Type B pancreatic cell (in vitro differentiated cells): Measurements from ENCODE around the gene KIF12. TPM values are rescaled to one million over a fixed set of nuclear protein-coding genes. Genes with fewer than 3 reads are reported as not detected.
A peak's percentile ranks its signal among the peaks of the same experiment; 100 is the strongest.

Source experiments
- DNase-seq: peaks from one replicate; pipeline ENCODE4 v3.0.0; 2021; ENCODE audit warnings: mixed read lengths; ENCODE audit not compliant: unreplicated experiment; ENCODE audit errors: extremely low spot score
- H3K27ac Mint-ChIP-seq: 2 replicates; pipeline ENCODE4 v1.8.0; 2021; ENCODE audit warnings: mild to moderate bottlenecking, mixed read lengths
- H3K27me3 Mint-ChIP-seq: 2 replicates; pipeline ENCODE4 v1.8.0; 2021; ENCODE audit warnings: mixed read lengths
- H3K36me3 Mint-ChIP-seq: 2 replicates; pipeline ENCODE4 v1.8.0; 2021; ENCODE audit warnings: mixed read lengths
- H3K4me1 Mint-ChIP-seq: one replicate; pipeline ENCODE4 v1.8.0; 2021; ENCODE audit warnings: mixed read lengths; ENCODE audit not compliant: unreplicated experiment
- H3K4me3 Mint-ChIP-seq: 2 replicates; pipeline ENCODE4 v1.8.0; 2021; ENCODE audit warnings: mild to moderate bottlenecking, mixed read lengths
- H3K9me3 Mint-ChIP-seq: 2 replicates; pipeline ENCODE4 v1.8.0; 2021; ENCODE audit warnings: mixed read lengths
- total RNA-seq: library from RNA; stranded (reverse); gene quantifications from 2 replicates; pipeline ENCODE4 v1.2.1, GENCODE V29; 2021; ENCODE audit warnings: low replicate concordance
- TF ChIP-seq, protein P1 (sequence below): fragments of 200-600 bp; sonication (generic); conservative IDR thresholded peaks from 2 replicates; pipeline ENCODE4 v1.5.0; 2021; ENCODE audit warnings: antibody characterized with exemption, mild to moderate bottlenecking

KIF12 gene
- total RNA-seq, 1 donor from 2014 or later, result 33.2 TPM

DNA sequence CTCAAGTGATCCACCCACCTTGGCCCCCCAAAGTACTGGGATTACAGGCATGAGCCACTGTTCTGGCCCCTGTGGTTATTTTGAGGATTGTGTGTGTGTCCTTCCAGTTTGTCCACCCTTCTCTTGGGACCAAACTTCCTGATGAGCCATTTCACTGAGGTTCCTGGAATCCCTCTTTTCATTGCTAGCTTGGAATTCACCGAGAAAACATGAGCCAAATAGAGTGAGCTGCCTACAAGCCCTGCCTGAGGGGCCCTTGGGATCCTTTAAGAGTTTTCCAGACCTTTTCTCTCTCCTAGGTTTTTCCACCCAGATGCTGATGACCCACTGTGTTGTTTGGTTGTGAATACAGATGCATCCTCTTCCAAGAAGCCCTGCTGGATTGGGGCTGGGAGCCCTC, 13.2 kb upstream of the KIF12 start:
- Mint-ChIP-seq H3K4me1 (peaks cover 25% of the 10 kb centered on the region), H3K27ac (no peak overlapping the region), H3K36me3 (no peaks in the 10 kb centered on the region), H3K27me3 (peaks cover 25% of the 10 kb centered on the region), H3K4me3 (no peak overlapping the region), H3K9me3 (no peaks in the 10 kb centered on the region)
- TF ChIP-seq, protein P1, sequence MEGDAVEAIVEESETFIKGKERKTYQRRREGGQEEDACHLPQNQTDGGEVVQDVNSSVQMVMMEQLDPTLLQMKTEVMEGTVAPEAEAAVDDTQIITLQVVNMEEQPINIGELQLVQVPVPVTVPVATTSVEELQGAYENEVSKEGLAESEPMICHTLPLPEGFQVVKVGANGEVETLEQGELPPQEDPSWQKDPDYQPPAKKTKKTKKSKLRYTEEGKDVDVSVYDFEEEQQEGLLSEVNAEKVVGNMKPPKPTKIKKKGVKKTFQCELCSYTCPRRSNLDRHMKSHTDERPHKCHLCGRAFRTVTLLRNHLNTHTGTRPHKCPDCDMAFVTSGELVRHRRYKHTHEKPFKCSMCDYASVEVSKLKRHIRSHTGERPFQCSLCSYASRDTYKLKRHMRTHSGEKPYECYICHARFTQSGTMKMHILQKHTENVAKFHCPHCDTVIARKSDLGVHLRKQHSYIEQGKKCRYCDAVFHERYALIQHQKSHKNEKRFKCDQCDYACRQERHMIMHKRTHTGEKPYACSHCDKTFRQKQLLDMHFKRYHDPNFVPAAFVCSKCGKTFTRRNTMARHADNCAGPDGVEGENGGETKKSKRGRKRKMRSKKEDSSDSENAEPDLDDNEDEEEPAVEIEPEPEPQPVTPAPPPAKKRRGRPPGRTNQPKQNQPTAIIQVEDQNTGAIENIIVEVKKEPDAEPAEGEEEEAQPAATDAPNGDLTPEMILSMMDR, result no peak
- DNase-seq, result no peak

DNA sequence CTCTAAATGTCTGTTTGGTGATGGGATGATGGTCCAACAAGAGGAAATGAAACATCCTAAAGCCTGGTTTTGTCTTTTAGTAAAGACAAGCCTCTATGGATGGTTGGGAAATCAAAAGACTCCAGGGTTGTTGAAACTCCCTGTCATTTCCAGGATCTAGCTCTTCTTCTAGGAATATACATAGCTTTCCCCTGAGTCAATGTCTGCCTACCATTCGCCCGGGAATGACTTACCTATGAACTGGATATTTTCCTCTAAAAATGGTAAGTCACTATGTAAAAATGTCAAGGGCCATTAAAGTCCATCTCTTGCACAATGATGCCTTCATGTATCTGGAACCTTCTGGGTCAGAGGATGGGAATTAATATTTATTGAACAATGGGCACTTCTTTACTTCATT, 11.1 kb upstream of the KIF12 start:
- no peak for DNase-seq
- Mint-ChIP-seq H3K4me3 (no peak overlapping the region), H3K9me3 (no peaks in the 10 kb centered on the region), H3K36me3 (no peaks in the 10 kb centered on the region), H3K27ac (no peak overlapping the region), H3K27me3 (peaks cover 36% of the 10 kb centered on the region), H3K4me1 (peaks cover 23% of the 10 kb centered on the region)
- TF ChIP-seq, protein P1, result no peak

DNA sequence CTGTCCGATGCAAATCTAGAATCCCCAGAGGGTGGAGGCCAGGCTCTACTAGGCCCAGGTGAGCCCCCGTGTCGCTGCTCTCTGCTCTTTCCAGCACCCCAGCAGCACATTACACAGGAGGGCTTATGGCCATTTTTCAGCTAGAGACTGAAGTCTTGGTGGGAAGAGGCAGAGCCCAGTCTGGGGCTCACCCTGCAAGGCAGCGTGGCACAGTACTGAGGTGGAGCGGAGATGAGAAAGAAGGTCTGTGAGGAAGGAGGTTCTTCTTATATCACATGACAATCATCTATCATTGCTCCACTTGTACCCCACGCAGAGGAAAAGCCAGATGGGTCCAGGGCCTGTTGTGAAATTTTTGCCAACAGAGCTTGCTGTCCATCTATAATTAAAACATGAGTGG, 10.0 kb upstream of the KIF12 start:
- no peaks in the 10 kb centered on the region for H3K9me3 Mint-ChIP-seq
- no peak for DNase-seq
- peaks cover 45% of the 10 kb centered on the region for H3K27me3 Mint-ChIP-seq
- H3K36me3 Mint-ChIP-seq, result no peaks in the 10 kb centered on the region
- TF ChIP-seq, protein P1, result no peak
- no peak overlapping the region for H3K27ac Mint-ChIP-seq
- no peak overlapping the region for H3K4me3 Mint-ChIP-seq
- peaks cover 23% of the 10 kb centered on the region for H3K4me1 Mint-ChIP-seq

DNA sequence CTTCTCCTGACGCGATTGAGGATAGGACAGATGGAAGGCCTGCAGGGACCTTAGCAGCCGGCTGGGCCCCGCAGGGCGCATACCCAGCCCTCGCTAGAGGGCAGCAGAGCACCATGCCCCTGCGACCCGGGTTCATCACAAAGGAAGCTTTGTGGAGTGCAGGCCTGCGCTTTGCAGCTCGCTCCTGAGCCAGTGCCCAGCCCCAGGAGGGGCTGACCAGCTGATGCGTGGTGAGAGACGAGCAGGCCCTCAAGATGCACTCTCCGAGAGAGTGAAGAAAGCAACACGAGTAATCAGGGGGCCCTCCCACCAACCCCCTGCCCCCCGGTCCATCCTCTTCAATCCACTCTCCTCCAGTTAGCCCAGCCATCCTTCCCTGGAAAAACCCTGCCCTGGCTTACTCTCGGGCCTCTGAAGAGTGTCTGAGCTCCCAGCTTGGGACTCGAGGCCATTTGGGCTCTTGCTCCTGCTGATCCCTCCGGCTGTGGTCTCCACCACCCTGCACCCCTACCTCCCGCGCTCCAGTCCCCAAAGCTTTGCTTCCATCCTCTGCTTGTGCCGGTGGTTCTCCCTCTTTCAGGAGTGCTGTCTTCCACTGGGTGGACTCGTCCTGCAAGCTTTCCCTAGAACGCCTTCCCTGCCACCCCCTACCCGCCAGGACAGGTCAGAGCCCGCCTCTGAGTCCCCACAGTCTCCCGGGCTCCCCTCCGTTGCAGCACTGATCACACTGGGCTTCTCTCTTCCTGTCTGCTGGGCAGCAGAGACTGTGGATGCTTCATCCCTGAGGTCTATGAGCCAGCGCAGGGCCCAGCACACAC, 9.1 kb upstream of the KIF12 start:
- no peaks in the 10 kb centered on the region for H3K9me3 Mint-ChIP-seq
- peaks cover 42% of the 10 kb centered on the region for H3K27me3 Mint-ChIP-seq
- H3K27ac Mint-ChIP-seq, result peak overlapping the region; percentile 33

DNA sequence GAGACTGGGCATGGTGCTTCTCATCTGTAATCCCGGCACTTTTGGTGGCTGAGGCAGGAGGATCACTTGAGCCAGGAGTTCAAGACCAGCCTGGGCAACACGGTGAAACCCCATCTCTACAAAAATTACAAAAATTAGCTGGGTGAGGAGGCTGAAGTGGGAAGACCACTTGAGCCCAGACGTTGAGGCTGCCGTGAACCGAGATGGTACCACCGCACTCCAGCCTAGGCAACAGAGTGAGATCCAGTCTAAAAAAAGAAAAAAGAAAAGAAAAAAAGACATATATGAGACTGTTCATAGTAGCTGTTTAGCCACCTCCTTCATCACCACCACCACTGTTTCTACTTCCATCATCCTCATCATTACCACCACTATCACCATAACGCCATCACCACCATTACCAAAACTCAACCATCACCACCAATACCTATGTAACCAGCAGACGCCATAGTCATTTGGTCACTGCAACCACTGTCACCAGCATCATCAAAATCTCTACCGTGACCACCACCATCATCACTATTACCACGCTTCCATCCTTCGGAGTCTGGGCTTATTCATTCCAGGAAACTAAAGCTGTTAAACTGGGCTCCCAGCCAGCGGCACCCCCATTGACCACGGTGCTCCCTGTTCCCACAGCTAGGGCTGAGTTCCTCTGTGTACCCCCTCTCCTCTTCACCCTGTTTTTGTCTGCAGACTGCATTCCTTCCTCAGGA, 8.4 kb upstream of the KIF12 start:
- Mint-ChIP-seq H3K9me3 (peaks cover 3% of the 10 kb centered on the region), H3K4me1 (peaks cover 23% of the 10 kb centered on the region), H3K27ac (peak overlapping the region; percentile 33), H3K27me3 (peaks cover 39% of the 10 kb centered on the region), H3K4me3 (no peak overlapping the region), H3K36me3 (no peaks in the 10 kb centered on the region)
- TF ChIP-seq, protein P1, result no peak
- no peak for DNase-seq

More for the DNA sequence above, 9.1 kb upstream of the KIF12 start:
- Mint-ChIP-seq H3K4me3 (no peak overlapping the region), H3K4me1 (peaks cover 23% of the 10 kb centered on the region), H3K36me3 (no peaks in the 10 kb centered on the region)
- DNase-seq, result peak; percentile 83
- TF ChIP-seq, protein P1, result peak; percentile 98
